B cell (primary cell): Measurements from ENCODE around the gene DPYD.

Experiments used
- CTCF ChIP-seq: fragments of 200-600 bp; IDR thresholded peaks from one replicate; pipeline ENCODE4 v1.8.0; 2022; ENCODE audit warnings: antibody characterized with exemption, mild to moderate bottlenecking
- EZH2 ChIP-seq: IDR thresholded peaks from 2 replicates; pipeline ENCODE4 v1.6.1; 2012; ENCODE audit warnings: borderline replicate concordance, low read depth, mild to moderate bottlenecking, moderate library complexity, low read length; ENCODE audit not compliant: insufficient read depth, poor library complexity, severe bottlenecking

GRCh38 chr1:97457446-97458089, 463.3 kb downstream of the DPYD start:
- TF ChIP-seq CTCF (no peak), EZH2 (no peak)
